Measurements from ENCODE around the gene JAKMIP2.
"Not testable (repeated sequence)": the region's sequence is repeated elsewhere in the genome, so short reads cannot be mapped to it uniquely, and the experiment has no call there.

JAKMIP2 gene

GRCh38 chr5:147557876-147558745, 224.4 kb downstream of the JAKMIP2 start:
- no peak for DNase-seq (ENCODE audit: low read depth in 2 of 2)

- no peak for DNase-seq (ENCODE audit: low read depth in 2 of 2)
These were observed 227.4 kb downstream of the JAKMIP2 start for GRCh38 chr5:147555176-147555575.

DNA sequence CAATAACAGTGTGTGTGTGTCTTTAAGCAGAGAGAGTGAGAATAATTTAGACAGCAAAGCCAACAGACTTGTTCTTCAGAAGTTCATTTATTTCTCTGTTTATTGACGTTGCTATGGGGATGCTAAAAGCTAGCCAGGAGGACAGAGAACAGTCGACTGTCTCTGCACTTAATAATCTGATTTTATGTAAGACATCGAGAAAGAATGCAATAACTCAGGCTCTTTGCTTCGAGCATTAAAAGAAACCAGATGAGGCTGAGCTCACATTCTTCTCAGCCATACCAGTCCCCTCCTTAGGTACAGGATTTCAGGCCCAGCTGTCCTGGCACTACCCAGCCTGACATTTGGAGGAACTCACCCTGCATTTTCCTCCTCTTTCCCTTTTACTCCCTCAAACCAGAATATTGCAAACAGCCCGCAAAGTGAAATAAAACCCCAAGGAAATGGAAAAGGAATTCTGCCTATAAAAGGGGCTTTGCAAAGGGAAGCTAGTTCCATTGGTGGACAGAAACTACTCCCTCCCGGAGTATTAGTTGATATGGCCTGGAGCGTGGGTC, 228.2 kb downstream of the JAKMIP2 start:
- no peak for DNase-seq (ENCODE audit: low read depth in 2 of 2)

DNA sequence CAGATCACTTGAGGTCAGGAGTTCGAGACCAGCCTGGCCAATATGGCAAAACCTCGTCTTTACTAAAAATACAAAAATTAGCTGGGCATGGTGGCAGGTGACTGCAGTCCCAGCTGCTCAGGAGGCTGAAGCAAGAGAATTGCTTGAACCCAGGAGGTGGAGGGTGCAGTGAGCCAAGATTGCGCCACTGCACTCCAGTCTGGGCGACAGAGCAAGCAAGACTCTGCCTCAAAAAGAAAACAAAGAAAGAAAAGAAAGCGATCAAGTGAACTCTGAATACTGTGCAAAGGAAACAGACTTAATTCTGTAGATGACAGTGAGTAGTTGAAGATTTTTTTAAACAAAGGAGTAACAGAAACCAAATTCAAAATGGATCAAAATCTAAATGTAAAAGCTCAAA, 228.7 kb downstream of the JAKMIP2 start:
- not testable (repeated sequence) for DNase-seq (ENCODE audit: low read depth in 2 of 2)

DNA sequence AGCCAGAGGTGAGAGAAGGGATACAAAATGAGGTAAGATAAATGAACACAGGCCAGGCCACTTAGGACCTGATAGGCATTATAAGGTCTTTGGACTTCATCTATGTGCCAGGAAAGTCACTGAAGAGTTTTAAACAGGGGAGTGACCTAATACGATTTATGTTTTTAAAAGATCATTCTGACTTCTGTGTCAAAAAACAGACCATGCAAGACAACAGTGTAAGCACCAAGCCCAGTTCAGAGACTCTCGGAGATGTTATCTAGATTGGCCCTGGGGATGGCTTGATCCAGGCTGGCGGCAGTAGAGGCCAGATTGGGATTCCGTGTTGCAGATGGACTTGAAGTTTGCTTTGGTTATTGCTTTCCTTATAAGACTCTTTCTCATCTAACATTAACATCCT, 229.6 kb downstream of the JAKMIP2 start:
- DNase-seq (ENCODE audit: low read depth in 2 of 2), result no peak

DNA sequence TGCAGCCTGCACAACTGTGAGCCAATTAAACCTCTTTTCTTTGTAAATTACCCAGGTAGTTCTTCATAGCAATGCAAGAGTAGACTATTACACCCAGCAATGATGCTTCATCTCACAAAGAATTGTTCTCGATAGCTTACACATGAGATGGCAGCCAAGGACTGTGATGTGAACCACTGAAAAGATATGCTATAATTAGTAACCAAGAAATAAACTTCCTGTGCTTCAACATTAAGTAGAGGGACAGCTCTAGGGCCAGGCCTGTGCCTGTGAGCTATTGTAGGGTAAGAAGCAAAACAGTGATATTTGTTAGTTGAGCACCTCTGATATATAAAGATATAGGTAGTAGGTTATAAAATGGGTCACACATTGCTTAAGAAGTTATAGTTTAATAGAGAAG, 230.9 kb downstream of the JAKMIP2 start:
- DNase-seq (ENCODE audit: low read depth in 2 of 2), result no peak

GRCh38 chr5:147547730-147548129, 234.8 kb downstream of the JAKMIP2 start:
- DNase-seq (ENCODE audit: low read depth in 2 of 2), result no peak

DNA sequence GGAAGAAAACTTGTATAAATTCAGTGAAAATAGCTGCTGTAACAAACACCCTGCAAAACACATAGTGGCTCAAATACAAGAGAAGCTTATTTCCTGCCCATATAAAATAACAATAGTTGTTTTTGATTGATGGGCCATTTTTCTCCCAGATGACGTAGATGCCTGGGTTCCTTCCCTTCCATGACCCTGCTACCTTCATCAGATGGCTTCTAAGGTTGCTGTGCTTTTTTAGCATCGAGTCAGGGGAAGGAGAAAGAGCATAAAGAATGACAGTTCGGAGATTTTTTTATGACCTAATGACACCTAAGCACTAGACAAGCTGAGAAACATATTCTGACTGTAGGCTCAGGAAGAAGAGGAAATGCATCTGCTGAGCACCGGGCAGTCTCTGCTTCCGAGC, 238.0 kb downstream of the JAKMIP2 start:
- DNase-seq (ENCODE audit: low read depth in 2 of 2), result no peak

GRCh38 chr5:147539053-147539452, 243.5 kb downstream of the JAKMIP2 start:
- no peak for DNase-seq (ENCODE audit: low read depth in 2 of 2)

DNA sequence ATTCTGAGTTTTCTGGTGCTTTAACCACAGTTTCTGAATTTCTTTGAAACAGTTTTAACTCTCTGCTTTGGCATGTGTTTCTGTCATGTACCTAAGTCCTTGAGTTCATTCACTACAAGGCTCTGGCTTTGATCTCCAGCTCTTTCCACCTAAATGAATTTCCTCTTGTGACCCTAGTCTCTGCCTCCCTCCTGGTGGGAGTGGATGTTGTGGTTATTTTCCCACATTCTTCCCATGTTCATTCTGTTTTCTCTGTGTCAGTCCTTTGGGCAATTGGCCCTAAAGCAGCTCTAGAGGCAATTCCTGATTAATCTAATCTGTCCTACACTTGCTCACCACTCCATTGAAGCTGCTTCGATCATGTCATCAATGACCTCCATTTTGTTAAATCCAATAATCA, 244.3 kb downstream of the JAKMIP2 start:
- DNase-seq (ENCODE audit: low read depth in 2 of 2), result no peak
